GM21447 (cell line): ENCODE measurements around the gene LIMK2.
"Not testable (repeated sequence)": the region's sequence is repeated elsewhere in the genome, so short reads cannot be mapped to it uniquely, and the experiment has no call there.

ENCODE experiments used
- ATAC-seq: cut with Tn5 transposase; IDR thresholded peaks from one replicate; pipeline ENCODE4 v1.9.1; 2021; ENCODE audit not compliant: unreplicated experiment

Gene LIMK2

GRCh38 chr22:31210556-31211421 is 1.3 kb upstream of the LIMK2 start:
- ATAC-seq, result no peak

- no peak for ATAC-seq
These were observed 626 bp upstream of the LIMK2 start for GRCh38 chr22:31211482-31211861.

- no peak for ATAC-seq
These were observed 908 bp downstream of the LIMK2 start for GRCh38 chr22:31212783-31213629.

- ATAC-seq, result no peak
These were observed 3.0 kb downstream of the LIMK2 start for GRCh38 chr22:31215018-31215535.

GRCh38 chr22:31218565-31219262 is 6.6 kb downstream of the LIMK2 start:
- ATAC-seq, result no peak

- ATAC-seq, result no peak
These were observed 9.0 kb downstream of the LIMK2 start for GRCh38 chr22:31221084-31221483.

GRCh38 chr22:31222736-31223135 is 10.6 kb downstream of the LIMK2 start:
- ATAC-seq, result no peak

- no peak for ATAC-seq
These were observed 11.7 kb downstream of the LIMK2 start for GRCh38 chr22:31223786-31224191.

- ATAC-seq, result not testable (repeated sequence)
These were observed 12.6 kb downstream of the LIMK2 start for GRCh38 chr22:31224691-31225090.

- ATAC-seq, result no peak
These were observed 15.1 kb downstream of the LIMK2 start for GRCh38 chr22:31227186-31227585.

GRCh38 chr22:31229402-31230079 is 17.4 kb downstream of the LIMK2 start:
- ATAC-seq, result no peak

- no peak for ATAC-seq
These were observed 18.2 kb downstream of the LIMK2 start for GRCh38 chr22:31230155-31230870.

- no peak for ATAC-seq
These were observed 18.9 kb downstream of the LIMK2 start for GRCh38 chr22:31230871-31231621.

GRCh38 chr22:31233001-31233400 is 20.9 kb downstream of the LIMK2 start:
- ATAC-seq, result no peak

- no peak for ATAC-seq
These were observed 23.0 kb downstream of the LIMK2 start for GRCh38 chr22:31235081-31235480.

GRCh38 chr22:31236044-31236443 is 23.9 kb downstream of the LIMK2 start:
- ATAC-seq, result not testable (repeated sequence)

GRCh38 chr22:31238057-31238456 is 26.0 kb downstream of the LIMK2 start:
- ATAC-seq, result no peak

GRCh38 chr22:31239771-31240370 is 27.8 kb downstream of the LIMK2 start:
- ATAC-seq, result no peak

- ATAC-seq, result no peak
These were observed 29.1 kb downstream of the LIMK2 start for GRCh38 chr22:31241200-31241599.
